Thyroid gland (tissue), 4 donors: ENCODE results near the gene ADAM21. TPM values are rescaled to one million over a fixed set of nuclear protein-coding genes. Genes with fewer than 3 reads are reported as not detected.
"Not testable (repeated sequence)": the region's sequence is repeated elsewhere in the genome, so short reads cannot be mapped to it uniquely, and the experiment has no call there.

Source experiments
- DNase-seq, 2 donors: peaks; one replicate each; pipeline ENCODE4 v3.0.0-alpha.2; 2019
- H3K27ac ChIP-seq, 3 donors: fragments of 200-600 bp; sonication (generic); 1 replicate in 2 of 3; 2 replicates in 1 of 3; pipeline ENCODE4 v1.5.1; 2016 to 2019; ENCODE audit warnings: mild to moderate bottlenecking in 1 of 3, moderate library complexity in 1 of 3
- H3K27me3 ChIP-seq: fragments of 200-600 bp; sonication (generic); one replicate; pipeline ENCODE4 v1.5.1; 2019
- H3K36me3 ChIP-seq, 2 donors: fragments of 200-600 bp; sonication (generic); one replicate each; pipeline ENCODE4 v1.5.1; 2016 to 2019
- H3K4me1 ChIP-seq, 2 donors: fragments of 200-600 bp; sonication (generic); one replicate each; pipeline ENCODE4 v1.5.1; 2017 to 2019
- H3K4me3 ChIP-seq, 3 donors: fragments of 200-600 bp; sonication (generic); replicated peaks in 1 of 3; 1 replicate in 2 of 3; 2 replicates in 1 of 3; pipeline ENCODE4 v1.5.1; 2016; ENCODE audit warnings: mild to moderate bottlenecking in 1 of 3
- H3K9me3 ChIP-seq: fragments of 200-600 bp; sonication (generic); one replicate; pipeline ENCODE4 v1.5.1; 2017
- POLR2A ChIP-seq, 2 donors: fragments of 450-650 bp; IDR thresholded peaks; one replicate each; pipeline ENCODE4 v1.6.1; 2017; ENCODE audit warnings: antibody characterized with exemption in 2 of 2, mild to moderate bottlenecking in 2 of 2, moderate library complexity in 1 of 2
- WGBS, 2 donors: methylation state at CpG; one replicate each; pipeline ENCODE4 v1.1.5; 2017; 5-methylcytosine and 5-hydroxymethylcytosine counted together
- intact Hi-C: fragments of 100-400 bp; cut with DNase I; formaldehyde crosslinking; loops from one replicate; pipeline ENCODE4 v1.15.1; 2023
- total RNA-seq, 4 donors: library from RNA; depleted of rRNA; stranded (reverse); fragments of >200 nt; gene quantifications; one replicate each; pipeline ENCODE4 v1.2.3, GENCODE V29; 2016
- TF ChIP-seq, protein P1 (sequence below), 6 experiments: fragments of 200-600 bp in 3 of 6; fragments of 450-650 bp in 3 of 6; sonication (generic) in 3 of 6; IDR thresholded peaks; one replicate each; pipeline ENCODE4 v1.5.1; 2016 to 2019; ENCODE audit warnings: antibody characterized with exemption in 6 of 6, mild to moderate bottlenecking in 2 of 6, inconsistent platforms in 1 of 6, moderate library complexity in 1 of 6

Gene ADAM21
- total RNA-seq: under 1 TPM in 1 of 4 donors, not detected in 3; 0.11 TPM

DNA sequence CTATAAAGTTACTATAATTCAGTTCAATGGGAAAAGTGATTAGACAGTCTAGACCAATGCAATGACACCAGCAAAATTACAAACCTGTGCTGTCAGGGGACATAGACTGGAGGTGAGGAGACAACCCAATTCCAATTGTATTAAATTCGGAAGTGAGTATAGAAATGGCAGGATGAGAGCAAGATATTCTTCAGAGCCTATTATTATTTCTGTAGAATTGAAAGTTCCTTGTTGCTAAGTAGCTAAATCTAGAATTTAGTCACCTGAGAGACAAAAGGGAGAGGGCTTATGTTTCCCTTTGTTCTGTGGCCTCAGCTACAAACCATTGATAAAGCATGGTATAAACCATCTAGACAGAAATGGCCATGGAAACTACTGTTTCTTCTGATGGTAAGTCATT, at the start of gene ADAM21:
Gene ADAM21, plus strand, starts transcription at position 301 of the 400 bp plus-strand sequence. CDS start 5,326 bp downstream, outside the sequence.
- H3K4me3 ChIP-seq: no peak within 1 kb of the TSS
- intact Hi-C loops: no loop called here
- no peaks in the 10 kb centered on the region for H3K36me3 ChIP-seq
- H3K9me3 ChIP-seq: no peaks in the 10 kb centered on the region
- no peak for DNase-seq
- no peak for TF ChIP-seq POLR2A (IDR thresholded peaks at IDR 0.05)
- no peak within 1 kb of the TSS for H3K27ac ChIP-seq
- WGBS, 2 donors: 92 to 97% methylated on average over 1 of the region's 1 CpG
- no peaks in the 10 kb centered on the region for H3K4me1 ChIP-seq
- no peaks in the 10 kb centered on the region for H3K27me3 ChIP-seq

GRCh38 chr14:70403335-70403734, 48.6 kb upstream of the ADAM21 start:
- DNase-seq, H3K27me3 ChIP-seq, H3K36me3 ChIP-seq, H3K4me1 ChIP-seq, H3K27ac ChIP-seq, intact Hi-C loops, H3K4me3 ChIP-seq, H3K9me3 ChIP-seq: not testable (repeated sequence)
- WGBS, 2 donors: 69 to 77% methylated on average over 4 of the region's 4 CpGs

GRCh38 chr14:70406216-70406615, 45.8 kb upstream of the ADAM21 start:
- H3K27me3 ChIP-seq, H3K36me3 ChIP-seq, H3K4me1 ChIP-seq, H3K9me3 ChIP-seq, H3K4me3 ChIP-seq, intact Hi-C loops, H3K27ac ChIP-seq, DNase-seq: not testable (repeated sequence)
- 88 to 95% methylated on average over 4 of the region's 4 CpGs for WGBS, 2 donors

GRCh38 chr14:70407621-70408020, 44.4 kb upstream of the ADAM21 start:
- no peak for DNase-seq
- no peak overlapping the region for H3K27ac ChIP-seq
- H3K4me3 ChIP-seq: no peak overlapping the region
- no peaks in the 10 kb centered on the region for H3K27me3 ChIP-seq
- intact Hi-C loops: no loop called here
- H3K36me3 ChIP-seq: no peaks in the 10 kb centered on the region
- TF ChIP-seq, protein P1, sequence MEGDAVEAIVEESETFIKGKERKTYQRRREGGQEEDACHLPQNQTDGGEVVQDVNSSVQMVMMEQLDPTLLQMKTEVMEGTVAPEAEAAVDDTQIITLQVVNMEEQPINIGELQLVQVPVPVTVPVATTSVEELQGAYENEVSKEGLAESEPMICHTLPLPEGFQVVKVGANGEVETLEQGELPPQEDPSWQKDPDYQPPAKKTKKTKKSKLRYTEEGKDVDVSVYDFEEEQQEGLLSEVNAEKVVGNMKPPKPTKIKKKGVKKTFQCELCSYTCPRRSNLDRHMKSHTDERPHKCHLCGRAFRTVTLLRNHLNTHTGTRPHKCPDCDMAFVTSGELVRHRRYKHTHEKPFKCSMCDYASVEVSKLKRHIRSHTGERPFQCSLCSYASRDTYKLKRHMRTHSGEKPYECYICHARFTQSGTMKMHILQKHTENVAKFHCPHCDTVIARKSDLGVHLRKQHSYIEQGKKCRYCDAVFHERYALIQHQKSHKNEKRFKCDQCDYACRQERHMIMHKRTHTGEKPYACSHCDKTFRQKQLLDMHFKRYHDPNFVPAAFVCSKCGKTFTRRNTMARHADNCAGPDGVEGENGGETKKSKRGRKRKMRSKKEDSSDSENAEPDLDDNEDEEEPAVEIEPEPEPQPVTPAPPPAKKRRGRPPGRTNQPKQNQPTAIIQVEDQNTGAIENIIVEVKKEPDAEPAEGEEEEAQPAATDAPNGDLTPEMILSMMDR (IDR thresholded peaks at IDR 0.05): no peak
- TF ChIP-seq POLR2A (IDR thresholded peaks at IDR 0.05): no peak
- no peaks in the 10 kb centered on the region for H3K4me1 ChIP-seq
- 96 to 97% methylated on average over 4 of the region's 4 CpGs for WGBS, 2 donors
- no peaks in the 10 kb centered on the region for H3K9me3 ChIP-seq

- peak overlapping the region in 1 of 3 donors; percentile 55 for H3K4me3 ChIP-seq
- TF ChIP-seq, protein P1 (IDR thresholded peaks at IDR 0.05): no peak
- TF ChIP-seq POLR2A (IDR thresholded peaks at IDR 0.05): no peak
- no peak for DNase-seq
- 19 to 24% methylated on average over 2 of the region's 2 CpGs for WGBS, 2 donors
- intact Hi-C loops: no loop called here
- no peaks in the 10 kb centered on the region for H3K27me3 ChIP-seq
- peaks cover 7 to 11% of the 10 kb centered on the region in 2 donors for H3K4me1 ChIP-seq
- H3K27ac ChIP-seq: no peak overlapping the region
- no peaks in the 10 kb centered on the region for H3K9me3 ChIP-seq
- no peaks in the 10 kb centered on the region for H3K36me3 ChIP-seq
Measured at GRCh38 chr14:70415788-70416187, 36.2 kb upstream of the ADAM21 start.

DNA sequence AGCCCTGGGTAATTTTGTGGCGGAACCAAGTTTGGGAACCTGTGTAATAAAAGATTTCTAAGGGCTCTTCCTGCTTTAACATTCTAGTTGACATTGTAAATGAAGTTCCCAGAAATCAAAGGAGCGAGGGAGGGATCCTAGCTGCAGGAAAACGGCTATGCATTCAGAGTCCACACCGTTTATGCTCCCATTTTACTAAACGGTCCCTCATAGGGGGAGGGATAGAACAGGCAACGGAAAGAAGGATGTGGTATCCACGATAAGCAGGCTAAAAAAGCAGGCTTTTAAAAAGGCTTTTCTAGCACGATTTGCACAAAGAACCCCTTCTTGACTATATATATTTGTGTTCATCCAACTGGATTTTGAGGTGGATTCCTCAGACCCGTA, 35.6 kb upstream of the ADAM21 start:
- Histone ChIP-seq H3K4me1 (peaks cover 7 to 11% of the 10 kb centered on the region in 2 donors), H3K4me3 (peak overlapping the region; percentile 51 to 64 (median 55)), H3K36me3 (no peaks in the 10 kb centered on the region), H3K9me3 (no peaks in the 10 kb centered on the region), H3K27ac (peak overlapping the region; percentile 37 to 65 (median 63)), H3K27me3 (no peaks in the 10 kb centered on the region)
- intact Hi-C loops: no loop called here
- no peak for DNase-seq
- TF ChIP-seq, protein P1 (IDR thresholded peaks at IDR 0.05): no peak
- no peak for TF ChIP-seq POLR2A (IDR thresholded peaks at IDR 0.05)
- WGBS, 2 donors: 4 to 5% methylated on average over 9 of the region's 9 CpGs
